Ascending aorta (tissue), 2 donors: ENCODE measurements around the gene C14orf93. TPM values are rescaled to one million over a fixed set of nuclear protein-coding genes. Genes with fewer than 3 reads are reported as not detected.
A peak's percentile ranks its signal among the peaks of the same experiment; 100 is the strongest.

Experiments used
- DNase-seq, 2 donors: peaks; one replicate each; pipeline ENCODE4 v3.0.0-alpha.2; 2019; ENCODE audit warnings: low spot score in 2 of 2
- H3K27ac ChIP-seq, 2 donors: fragments of 200-600 bp; sonication (generic); one replicate each; pipeline ENCODE4 v1.5.1; 2016 to 2017; ENCODE audit warnings: mild to moderate bottlenecking in 1 of 2
- H3K27me3 ChIP-seq: fragments of 200-600 bp; sonication (generic); one replicate; pipeline ENCODE4 v1.5.1; 2017
- H3K36me3 ChIP-seq, 2 donors: fragments of 200-600 bp; sonication (generic); one replicate each; pipeline ENCODE4 v1.5.1; 2016
- H3K4me1 ChIP-seq, 2 donors: fragments of 200-600 bp; sonication (generic); one replicate each; pipeline ENCODE4 v1.5.1; 2016 to 2017; ENCODE audit warnings: mild to moderate bottlenecking in 1 of 2
- H3K4me3 ChIP-seq, 2 donors: fragments of 200-600 bp; sonication (generic); one replicate each; pipeline ENCODE4 v1.5.1; 2016 to 2017; ENCODE audit warnings: mild to moderate bottlenecking in 1 of 2
- H3K9me3 ChIP-seq, 2 donors: fragments of 200-600 bp; sonication (generic); one replicate each; pipeline ENCODE4 v1.5.1; 2016
- CTCF ChIP-seq, 3 experiments: fragments of 200-600 bp in 2 of 3; fragments of 450-650 bp in 1 of 3; sonication (generic) in 2 of 3; IDR thresholded peaks; one replicate each; pipeline ENCODE4 v1.5.1; 2016 to 2019; ENCODE audit warnings: antibody characterized with exemption in 3 of 3, mild to moderate bottlenecking in 1 of 3, moderate library complexity in 1 of 3
- intact Hi-C: fragments of 100-400 bp; cut with DNase I; formaldehyde crosslinking; loops from one replicate; pipeline ENCODE4 v1.15.1; 2023
- total RNA-seq: library from RNA; depleted of rRNA; stranded (reverse); fragments of >200 nt; gene quantifications from one replicate; pipeline ENCODE4 v1.1.0, GENCODE V29; 2016

C14orf93 gene
- total RNA-seq, 1 donor from 2014 or later, result 7.1 TPM

GRCh38 chr14:22995889-22996625 lies 13.9 kb downstream of the C14orf93 start:
- H3K27me3 ChIP-seq, result no peaks in the 10 kb centered on the region
- no peaks in the 10 kb centered on the region for H3K4me1 ChIP-seq
- H3K4me3 ChIP-seq, result no peak overlapping the region
- DNase-seq, result no peak
- H3K27ac ChIP-seq, result no peak overlapping the region
- H3K9me3 ChIP-seq, result no peaks in the 10 kb centered on the region
- intact Hi-C loops, result no loop called here
- peaks cover 0 to 4% of the 10 kb centered on the region in 2 donors for H3K36me3 ChIP-seq
- TF ChIP-seq CTCF (IDR thresholded peaks at IDR 0.05), result no peak

GRCh38 chr14:22994762-22995275 lies 15.1 kb downstream of the C14orf93 start:
- intact Hi-C loops, result no loop called here
- TF ChIP-seq CTCF (IDR thresholded peaks at IDR 0.05), result peak; percentile 18 to 53 (median 24)
- no peak overlapping the region for H3K27ac ChIP-seq
- no peaks in the 10 kb centered on the region for H3K27me3 ChIP-seq
- no peak overlapping the region for H3K4me3 ChIP-seq
- H3K36me3 ChIP-seq, result peaks cover 0 to 7% of the 10 kb centered on the region in 2 donors
- no peaks in the 10 kb centered on the region for H3K9me3 ChIP-seq
- no peak for DNase-seq
- H3K4me1 ChIP-seq, result no peaks in the 10 kb centered on the region

GRCh38 chr14:22993517-22993916 lies 16.4 kb downstream of the C14orf93 start:
- H3K9me3 ChIP-seq, result no peaks in the 10 kb centered on the region

GRCh38 chr14:22991852-22992251 lies 18.1 kb downstream of the C14orf93 start:
- Histone ChIP-seq H3K4me1 (no peaks in the 10 kb centered on the region), H3K36me3 (peaks cover 0 to 9% of the 10 kb centered on the region in 2 donors), H3K27me3 (no peaks in the 10 kb centered on the region), H3K9me3 (no peaks in the 10 kb centered on the region), H3K4me3 (no peak overlapping the region), H3K27ac (no peak overlapping the region)
- no peak for DNase-seq
- no peak for TF ChIP-seq CTCF (IDR thresholded peaks at IDR 0.05)
- intact Hi-C loops, result no loop called here

More at GRCh38 chr14:22993517-22993916, 16.4 kb downstream of the C14orf93 start:
- Histone ChIP-seq H3K4me1 (no peaks in the 10 kb centered on the region), H3K27me3 (no peaks in the 10 kb centered on the region), H3K27ac (no peak overlapping the region), H3K4me3 (no peak overlapping the region), H3K36me3 (peaks cover 0 to 9% of the 10 kb centered on the region in 2 donors)
- no peak for TF ChIP-seq CTCF (IDR thresholded peaks at IDR 0.05)
- DNase-seq, result no peak
- intact Hi-C loops, result no loop called here

- TF ChIP-seq CTCF (IDR thresholded peaks at IDR 0.05), result no peak
- H3K27me3 ChIP-seq, result no peaks in the 10 kb centered on the region
- intact Hi-C loops, result loop anchor here (2.0 kb wide), 1 partner anchor 48 kb away; the partner anchor contains the start of gene PSMB5
- peaks cover 0 to 9% of the 10 kb centered on the region in 2 donors for H3K36me3 ChIP-seq
- no peak overlapping the region for H3K4me3 ChIP-seq
- peaks cover 0 to 2% of the 10 kb centered on the region in 2 donors for H3K4me1 ChIP-seq
- no peak overlapping the region for H3K27ac ChIP-seq
- H3K9me3 ChIP-seq, result no peaks in the 10 kb centered on the region
- peak in 1 of 2 donors; percentile 52 for DNase-seq
These were observed 22.7 kb downstream of the C14orf93 start for GRCh38 chr14:22987291-22987690.
